CD14-positive monocyte (primary cell): Measurements from ENCODE around the gene MICALL2. TPM values are rescaled to one million over a fixed set of nuclear protein-coding genes. Genes with fewer than 3 reads are reported as not detected.

Source experiments
- DNase-seq, 3 donors: peaks; one replicate each; pipeline ENCODE4 v3.0.0-alpha.2; 2011 to 2022
- H2AFZ ChIP-seq: 2 replicates; pipeline ENCODE4 v1.6.0; 2012; ENCODE audit warnings: mild to moderate bottlenecking, low read depth, low read length, inconsistent platforms; ENCODE audit not compliant: insufficient read depth, poor library complexity, severe bottlenecking
- H3K27ac ChIP-seq, 2 donors: 1 replicate in 1 of 2; 2 replicates in 1 of 2; pipeline ENCODE4 v1.5.1; 2012 to 2013; ENCODE audit warnings: low read length in 2 of 2, control low read depth in 1 of 2, inconsistent platforms in 1 of 2, low read depth in 1 of 2, mild to moderate bottlenecking in 1 of 2
- H3K27me3 ChIP-seq, 2 donors: one replicate each; pipeline versions ENCODE4 v1.6.0 to v1.6.1; 2011 to 2013; ENCODE audit warnings: low read length in 2 of 2; ENCODE audit not compliant: control insufficient read depth in 2 of 2, insufficient read depth in 2 of 2
- H3K36me3 ChIP-seq, 2 donors: replicated peaks in 1 of 2; 1 replicate in 1 of 2; 2 replicates in 1 of 2; pipeline versions ENCODE4 v1.5.1 to v1.6.1; 2012 to 2013; ENCODE audit warnings: low read length in 2 of 2, control low read depth in 1 of 2, inconsistent platforms in 1 of 2, mild to moderate bottlenecking in 1 of 2; ENCODE audit not compliant: insufficient read depth in 2 of 2, control insufficient read depth in 1 of 2
- H3K4me1 ChIP-seq, 2 donors: 1 replicate in 1 of 2; 2 replicates in 1 of 2; pipeline versions ENCODE4 v1.5.1 to v1.6.1; 2012 to 2013; ENCODE audit warnings: low read length in 2 of 2, control low read depth in 1 of 2, inconsistent platforms in 1 of 2, mild to moderate bottlenecking in 1 of 2, moderate library complexity in 1 of 2; ENCODE audit not compliant: insufficient read depth in 2 of 2, control insufficient read depth in 1 of 2
- H3K4me2 ChIP-seq: replicated peaks from 2 replicates; pipeline ENCODE3; 2012; ENCODE audit warnings: low read length, moderate library complexity, mild to moderate bottlenecking; ENCODE audit not compliant: poor library complexity, severe bottlenecking; ENCODE audit errors: extremely low read depth
- H3K4me3 ChIP-seq, 3 experiments: fragments of 200-600 bp in 1 of 3; sonication (generic) in 1 of 3; replicated peaks in 1 of 3; 1 replicate in 2 of 3; 2 replicates in 1 of 3; pipeline ENCODE4 v1.5.1; 2011 to 2013; ENCODE audit warnings: low read length in 3 of 3, mild to moderate bottlenecking in 3 of 3, control low read depth in 2 of 3, low read depth in 2 of 3, inconsistent platforms in 1 of 3, moderate library complexity in 1 of 3
- H3K79me2 ChIP-seq: 2 replicates; pipeline ENCODE4 v1.6.0; 2012; ENCODE audit warnings: mild to moderate bottlenecking, control low read depth, inconsistent platforms, low read length, moderate library complexity; ENCODE audit not compliant: insufficient read depth
- H3K9ac ChIP-seq: 2 replicates; pipeline ENCODE4 v1.6.0; 2017; ENCODE audit warnings: low read length, mild to moderate bottlenecking; ENCODE audit not compliant: insufficient read depth, poor library complexity, severe bottlenecking
- H3K9me3 ChIP-seq, 2 donors: replicated peaks in 1 of 2; 1 replicate in 1 of 2; 2 replicates in 1 of 2; pipeline versions ENCODE4 v1.5.1 to v1.6.1; 2012 to 2013; ENCODE audit warnings: low read length in 2 of 2, control low read depth in 1 of 2; ENCODE audit not compliant: control insufficient read depth in 1 of 2, insufficient read depth in 1 of 2
- H4K20me1 ChIP-seq: 2 replicates; pipeline ENCODE4 v1.6.0; 2012; ENCODE audit warnings: mild to moderate bottlenecking, low read length, control low read depth, moderate library complexity; ENCODE audit not compliant: insufficient read depth
- H3K27ac Mint-ChIP-seq, 7 donors: one replicate each; pipeline ENCODE4 v1.8.0; 2020; ENCODE audit warnings: mild to moderate bottlenecking in 7 of 7, mixed read lengths in 7 of 7, moderate library complexity in 6 of 7, inconsistent platforms in 2 of 7
- H3K27me3 Mint-ChIP-seq, 3 donors: one replicate each; pipeline ENCODE4 v1.8.0; 2021 to 2022; ENCODE audit warnings: low read depth in 3 of 3, mild to moderate bottlenecking in 3 of 3, mixed read lengths in 3 of 3, moderate library complexity in 3 of 3, inconsistent platforms in 1 of 3
- H3K36me3 Mint-ChIP-seq, 2 donors: one replicate each; pipeline ENCODE4 v1.8.0; 2020; ENCODE audit warnings: mixed read lengths in 2 of 2, inconsistent platforms in 1 of 2, mild to moderate bottlenecking in 1 of 2
- H3K4me1 Mint-ChIP-seq: one replicate; pipeline ENCODE4 v1.8.0; 2020; ENCODE audit warnings: mild to moderate bottlenecking, mixed read lengths
- H3K4me3 Mint-ChIP-seq, 2 donors: one replicate each; pipeline ENCODE4 v1.8.0; 2020; ENCODE audit warnings: mild to moderate bottlenecking in 2 of 2, mixed read lengths in 2 of 2, moderate library complexity in 1 of 2
- H3K9me3 Mint-ChIP-seq, 7 donors: one replicate each; pipeline ENCODE4 v1.8.0; 2020 to 2022; ENCODE audit warnings: mixed read lengths in 7 of 7, mild to moderate bottlenecking in 6 of 7, moderate library complexity in 6 of 7, inconsistent platforms in 2 of 7
- WGBS: methylation state at CpG from one replicate; pipeline ENCODE4 v1.1.5; 2013; ENCODE audit warnings: missing lambda C conversion rate; ENCODE audit not compliant: insufficient coverage; 5-methylcytosine and 5-hydroxymethylcytosine counted together
- intact Hi-C, 2 donors: fragments of 100-400 bp; cut with micrococcal nuclease; formaldehyde crosslinking; loops; one replicate each; pipeline versions ENCODE4 v1.15.0 to v1.15.1; 2023
- polyA plus RNA-seq, 3 donors: library from polyadenylated mRNA; depleted of rRNA in 1 of 3; unstranded in 2 of 3; stranded (reverse) in 1 of 3; fragments of 300-500 nt in 2 of 3; fragments of >200 nt in 1 of 3; fragmentation: Illumina TruSeq in 2 of 3; gene quantifications; 1 replicate in 2 of 3; 2 replicates in 1 of 3; pipeline ENCODE4 v1.2.3, GENCODE V29; 2012 to 2021
- TF ChIP-seq, protein P1 (sequence below): fragments of 200-600 bp; IDR thresholded peaks from one replicate; pipeline ENCODE4 v1.8.0; 2022; ENCODE audit warnings: antibody characterized with exemption, mild to moderate bottlenecking

The MICALL2 gene
- polyA plus RNA-seq, 3 donors: 0.14 to 7.2 (median 0.72) TPM

DNA sequence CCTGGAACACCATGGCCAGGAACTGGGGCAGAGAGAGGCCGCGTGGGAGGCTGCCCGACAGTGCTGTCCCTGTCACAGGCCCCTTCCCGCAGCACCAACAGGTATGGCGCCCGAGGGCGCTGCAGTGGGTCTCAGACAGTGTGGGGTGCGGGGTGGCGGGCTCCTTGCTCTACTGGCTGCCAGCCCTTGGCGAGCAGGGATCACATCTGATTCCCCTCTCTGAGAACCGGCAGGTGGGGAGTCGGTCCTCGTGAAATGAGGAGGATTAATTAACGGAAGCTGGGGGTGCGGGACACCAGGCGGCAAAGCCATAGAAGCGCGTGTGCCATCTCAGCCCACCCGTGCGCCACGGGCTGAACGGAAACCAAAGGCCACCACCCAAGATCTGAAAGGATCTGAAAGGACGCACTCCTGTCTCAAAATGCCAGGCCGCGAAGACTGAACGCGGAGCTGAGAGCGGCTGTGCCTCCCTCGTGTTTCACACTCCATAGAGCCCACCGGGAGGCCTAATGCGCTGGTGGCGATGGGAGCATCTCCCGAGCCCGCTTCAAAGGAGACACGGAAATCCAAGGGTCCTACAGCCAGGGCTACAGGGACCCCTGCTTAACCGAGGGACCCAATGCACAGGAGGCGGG is 38.1 kb upstream of the MICALL2 start:
- WGBS: 95% methylated on average over 37 of the region's 37 CpGs
- no peaks in the 10 kb centered on the region for H3K9me3 ChIP-seq
- peaks cover 16% of the 10 kb centered on the region for H3K79me2 ChIP-seq
- no peaks in the 10 kb centered on the region for H3K27me3 ChIP-seq
- no peak overlapping the region for H3K4me3 ChIP-seq
- Mint-ChIP-seq H3K36me3 (peaks cover 58 to 86% of the 10 kb centered on the region in 2 donors), H3K4me1 (peaks cover under 1% of the 10 kb centered on the region), H3K4me3 (no peak overlapping the region), H3K9me3 (no peaks in the 10 kb centered on the region), H3K27me3 (peaks cover 0 to 2% (median 0%) of the 10 kb centered on the region in 3 donors), H3K27ac (no peak overlapping the region)
- H3K4me2 ChIP-seq: no peak overlapping the region
- TF ChIP-seq, protein P1, sequence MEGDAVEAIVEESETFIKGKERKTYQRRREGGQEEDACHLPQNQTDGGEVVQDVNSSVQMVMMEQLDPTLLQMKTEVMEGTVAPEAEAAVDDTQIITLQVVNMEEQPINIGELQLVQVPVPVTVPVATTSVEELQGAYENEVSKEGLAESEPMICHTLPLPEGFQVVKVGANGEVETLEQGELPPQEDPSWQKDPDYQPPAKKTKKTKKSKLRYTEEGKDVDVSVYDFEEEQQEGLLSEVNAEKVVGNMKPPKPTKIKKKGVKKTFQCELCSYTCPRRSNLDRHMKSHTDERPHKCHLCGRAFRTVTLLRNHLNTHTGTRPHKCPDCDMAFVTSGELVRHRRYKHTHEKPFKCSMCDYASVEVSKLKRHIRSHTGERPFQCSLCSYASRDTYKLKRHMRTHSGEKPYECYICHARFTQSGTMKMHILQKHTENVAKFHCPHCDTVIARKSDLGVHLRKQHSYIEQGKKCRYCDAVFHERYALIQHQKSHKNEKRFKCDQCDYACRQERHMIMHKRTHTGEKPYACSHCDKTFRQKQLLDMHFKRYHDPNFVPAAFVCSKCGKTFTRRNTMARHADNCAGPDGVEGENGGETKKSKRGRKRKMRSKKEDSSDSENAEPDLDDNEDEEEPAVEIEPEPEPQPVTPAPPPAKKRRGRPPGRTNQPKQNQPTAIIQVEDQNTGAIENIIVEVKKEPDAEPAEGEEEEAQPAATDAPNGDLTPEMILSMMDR: no peak
- no peak for DNase-seq
- peaks cover 0 to 2% of the 10 kb centered on the region in 2 donors for H3K4me1 ChIP-seq
- intact Hi-C loops: loop anchor here in 1 of 2 donors (10.0 kb wide), 1 partner anchor 847 kb away; no protein-coding TSS in a partner anchor
- H3K9ac ChIP-seq: no peak overlapping the region
- no peak overlapping the region for H2AFZ ChIP-seq
- peaks cover 84 to 97% of the 10 kb centered on the region in 2 donors for H3K36me3 ChIP-seq
- no peak overlapping the region for H3K27ac ChIP-seq
- peaks cover 19% of the 10 kb centered on the region for H4K20me1 ChIP-seq

DNA sequence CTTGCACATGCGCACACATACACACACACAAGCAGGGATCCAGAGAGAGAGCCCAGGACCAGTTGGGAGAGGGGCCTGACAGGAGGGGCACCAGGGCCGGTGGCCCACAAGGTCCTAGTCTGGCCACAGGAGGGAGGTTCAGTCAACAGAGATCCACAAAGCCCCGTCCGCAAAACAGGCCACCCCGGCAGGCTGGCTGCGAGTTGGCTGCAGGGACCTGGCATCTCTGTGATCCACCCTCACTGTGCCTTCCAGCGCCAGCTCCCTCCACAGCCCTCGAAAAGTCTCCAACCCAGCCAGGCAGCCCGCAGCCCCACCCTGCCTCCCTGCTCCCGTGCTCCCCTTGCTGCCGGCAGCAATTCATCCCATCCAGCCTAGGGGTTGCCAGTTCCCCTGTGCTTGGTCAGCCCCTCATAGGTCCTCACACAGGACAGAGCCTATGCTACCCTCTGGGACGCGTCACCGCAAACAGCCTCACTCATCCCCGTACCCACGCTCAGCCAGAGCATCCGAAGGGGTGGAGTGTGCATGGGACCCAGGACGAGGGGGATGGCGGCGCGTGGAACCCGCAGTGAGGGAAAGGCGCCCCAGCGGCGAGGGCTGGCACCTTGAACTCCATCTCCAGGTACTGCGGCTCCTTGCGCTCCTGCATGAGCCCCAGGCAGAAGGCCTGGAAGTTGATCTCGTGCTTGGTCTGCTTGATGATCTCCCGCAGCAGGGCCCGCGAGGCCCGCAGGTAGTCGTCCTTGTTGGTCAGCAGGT is 37.4 kb upstream of the MICALL2 start:
- Mint-ChIP-seq H3K9me3 (no peaks in the 10 kb centered on the region), H3K4me3 (no peak overlapping the region), H3K27me3 (peaks cover 0 to 2% (median 0%) of the 10 kb centered on the region in 3 donors), H3K4me1 (no peaks in the 10 kb centered on the region), H3K27ac (no peak overlapping the region), H3K36me3 (peaks cover 58 to 86% of the 10 kb centered on the region in 2 donors)
- no peaks in the 10 kb centered on the region for H3K27me3 ChIP-seq
- no peak for DNase-seq
- peaks cover 84 to 97% of the 10 kb centered on the region in 2 donors for H3K36me3 ChIP-seq
- peaks cover 9% of the 10 kb centered on the region for H3K79me2 ChIP-seq
- WGBS: 96% methylated on average over 31 of the region's 33 CpGs
- no peak overlapping the region for H3K9ac ChIP-seq
- H3K9me3 ChIP-seq: no peaks in the 10 kb centered on the region
- H4K20me1 ChIP-seq: peaks cover 12% of the 10 kb centered on the region
- H3K4me2 ChIP-seq: no peak overlapping the region
- intact Hi-C loops: loop anchor here in 1 of 2 donors (10.0 kb wide), 1 partner anchor 848 kb away; no protein-coding TSS in a partner anchor
- no peak overlapping the region for H3K4me3 ChIP-seq
- TF ChIP-seq, protein P1: no peak
- H3K4me1 ChIP-seq: no peaks in the 10 kb centered on the region
- H2AFZ ChIP-seq: no peak overlapping the region
- H3K27ac ChIP-seq: no peak overlapping the region
